ENCODE measurements around the gene STX18. TPM values are rescaled to one million over a fixed set of nuclear protein-coding genes. Genes with fewer than 3 reads are reported as not detected.

STX18 gene
- total RNA-seq, 4 donors from 2014 or later, result 16.1 to 41.9 (median 20.5) TPM

DNA sequence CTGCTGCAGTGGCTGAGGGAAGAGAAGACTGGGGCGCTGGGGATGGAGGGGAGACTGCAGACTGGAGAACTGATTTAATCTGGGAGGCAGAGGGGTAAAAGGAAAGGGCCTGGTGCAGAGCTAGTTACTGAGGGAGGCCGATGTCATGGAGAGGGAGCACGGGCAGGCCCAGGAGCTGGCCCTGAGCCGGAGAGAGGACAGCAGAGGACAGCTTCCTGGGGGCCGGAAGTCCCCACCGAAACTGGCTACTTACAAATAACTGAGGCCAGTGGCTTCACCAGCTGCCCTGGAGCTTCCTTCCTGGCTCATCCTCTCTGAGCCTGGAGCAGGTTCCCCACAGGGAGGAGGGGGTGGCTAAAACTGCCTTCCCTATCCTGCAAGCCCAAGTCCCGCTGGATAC lies 128.0 kb downstream of the STX18 start:
- DNase-seq (ENCODE audit: low spot score in 2 of 2), result no peak
- no peaks in the 10 kb centered on the region for H3K27me3 ChIP-seq
- no peak overlapping the region for H3K27ac ChIP-seq
- 89% methylated on average over 6 of the region's 7 CpGs for WGBS
- TF ChIP-seq POLR2AphosphoS5 (IDR thresholded peaks at IDR 0.05) (no peak), POLR2A (IDR thresholded peaks at IDR 0.05) (no peak), EP300 (IDR thresholded peaks at IDR 0.05) (no peak)
- TF ChIP-seq, protein P1, sequence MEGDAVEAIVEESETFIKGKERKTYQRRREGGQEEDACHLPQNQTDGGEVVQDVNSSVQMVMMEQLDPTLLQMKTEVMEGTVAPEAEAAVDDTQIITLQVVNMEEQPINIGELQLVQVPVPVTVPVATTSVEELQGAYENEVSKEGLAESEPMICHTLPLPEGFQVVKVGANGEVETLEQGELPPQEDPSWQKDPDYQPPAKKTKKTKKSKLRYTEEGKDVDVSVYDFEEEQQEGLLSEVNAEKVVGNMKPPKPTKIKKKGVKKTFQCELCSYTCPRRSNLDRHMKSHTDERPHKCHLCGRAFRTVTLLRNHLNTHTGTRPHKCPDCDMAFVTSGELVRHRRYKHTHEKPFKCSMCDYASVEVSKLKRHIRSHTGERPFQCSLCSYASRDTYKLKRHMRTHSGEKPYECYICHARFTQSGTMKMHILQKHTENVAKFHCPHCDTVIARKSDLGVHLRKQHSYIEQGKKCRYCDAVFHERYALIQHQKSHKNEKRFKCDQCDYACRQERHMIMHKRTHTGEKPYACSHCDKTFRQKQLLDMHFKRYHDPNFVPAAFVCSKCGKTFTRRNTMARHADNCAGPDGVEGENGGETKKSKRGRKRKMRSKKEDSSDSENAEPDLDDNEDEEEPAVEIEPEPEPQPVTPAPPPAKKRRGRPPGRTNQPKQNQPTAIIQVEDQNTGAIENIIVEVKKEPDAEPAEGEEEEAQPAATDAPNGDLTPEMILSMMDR (IDR thresholded peaks at IDR 0.05), result no peak
- no peaks in the 10 kb centered on the region for H3K4me1 ChIP-seq
- no peak overlapping the region for H3K4me3 ChIP-seq
- no peaks in the 10 kb centered on the region for H3K9me3 ChIP-seq
- peaks cover 41% of the 10 kb centered on the region for H3K36me3 ChIP-seq

DNA sequence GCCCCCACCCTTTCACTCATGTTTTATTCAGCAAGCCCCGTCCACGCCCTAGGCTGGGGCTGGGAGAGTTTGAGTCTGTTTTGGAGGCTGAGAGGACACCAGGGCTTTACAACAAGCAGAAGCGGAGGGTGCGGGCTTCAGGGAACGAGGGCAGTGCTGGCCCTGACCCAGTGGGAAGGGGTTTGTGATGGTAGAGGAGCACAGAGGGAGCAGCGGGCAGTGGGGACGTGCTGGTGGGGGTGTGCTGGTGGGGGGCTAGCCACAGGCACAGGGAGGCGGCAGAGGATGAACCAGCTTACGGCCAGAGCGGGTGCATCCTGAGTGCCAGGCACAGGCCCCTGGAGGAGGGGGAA lies 128.5 kb downstream of the STX18 start:
- Histone ChIP-seq H3K36me3 (peaks cover 37% of the 10 kb centered on the region), H3K4me3 (no peak overlapping the region), H3K9me3 (no peaks in the 10 kb centered on the region), H3K27me3 (no peaks in the 10 kb centered on the region), H3K27ac (no peak overlapping the region), H3K4me1 (peaks cover 4% of the 10 kb centered on the region)
- TF ChIP-seq EP300 (IDR thresholded peaks at IDR 0.05) (no peak), POLR2AphosphoS5 (IDR thresholded peaks at IDR 0.05) (no peak), POLR2A (IDR thresholded peaks at IDR 0.05) (no peak)
- TF ChIP-seq, protein P1 (IDR thresholded peaks at IDR 0.05), result no peak
- 89% methylated on average over 10 of the region's 10 CpGs for WGBS
- no peak for DNase-seq (ENCODE audit: low spot score in 2 of 2)

DNA sequence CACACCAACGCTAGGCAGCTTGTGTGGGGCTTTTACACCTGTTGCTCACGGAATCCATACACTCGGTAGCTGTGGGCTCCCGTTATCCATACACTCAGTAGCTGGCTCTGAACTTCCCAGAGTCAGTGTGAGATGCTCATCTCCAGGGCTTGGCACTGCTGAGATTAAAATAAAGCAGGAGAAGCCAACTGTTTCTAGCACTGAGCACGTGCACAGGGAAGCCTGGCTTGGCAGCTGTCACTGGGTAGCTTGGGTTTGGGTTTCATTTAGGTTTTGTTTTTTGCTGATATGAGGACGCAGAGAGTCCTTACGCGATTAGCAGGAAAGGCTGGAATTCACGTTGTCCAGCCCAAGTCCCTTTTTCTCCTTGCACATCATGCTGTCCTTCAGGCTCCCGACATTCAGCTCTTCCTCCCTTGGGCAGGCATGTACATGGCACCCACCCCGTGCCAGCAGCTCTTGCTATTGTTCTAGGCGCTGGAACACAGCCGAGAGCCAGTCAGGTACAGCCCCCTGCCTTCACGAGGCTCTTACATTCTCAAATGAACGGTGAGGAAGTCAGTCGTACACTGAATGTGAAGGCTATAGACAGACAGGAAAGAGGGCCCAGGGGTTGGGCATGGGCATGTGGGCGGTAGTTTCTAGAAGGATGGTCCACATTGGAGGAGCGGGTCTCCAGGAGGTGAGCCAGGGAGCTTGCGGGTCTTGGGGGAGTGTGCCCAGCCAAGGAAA lies 129.0 kb downstream of the STX18 start:
- H3K27ac ChIP-seq, result no peak overlapping the region
- no peak for DNase-seq (ENCODE audit: low spot score in 2 of 2)
- WGBS, result 83% methylated on average over 19 of the region's 19 CpGs
- H3K4me1 ChIP-seq, result peaks cover 9% of the 10 kb centered on the region
- TF ChIP-seq EP300 (IDR thresholded peaks at IDR 0.05) (no peak), POLR2AphosphoS5 (IDR thresholded peaks at IDR 0.05) (no peak), POLR2A (IDR thresholded peaks at IDR 0.05) (no peak)
- TF ChIP-seq, protein P1 (IDR thresholded peaks at IDR 0.05), result no peak
- no peak overlapping the region for H3K4me3 ChIP-seq
- H3K9me3 ChIP-seq, result no peaks in the 10 kb centered on the region
- peaks cover 31% of the 10 kb centered on the region for H3K36me3 ChIP-seq
- no peaks in the 10 kb centered on the region for H3K27me3 ChIP-seq

DNA sequence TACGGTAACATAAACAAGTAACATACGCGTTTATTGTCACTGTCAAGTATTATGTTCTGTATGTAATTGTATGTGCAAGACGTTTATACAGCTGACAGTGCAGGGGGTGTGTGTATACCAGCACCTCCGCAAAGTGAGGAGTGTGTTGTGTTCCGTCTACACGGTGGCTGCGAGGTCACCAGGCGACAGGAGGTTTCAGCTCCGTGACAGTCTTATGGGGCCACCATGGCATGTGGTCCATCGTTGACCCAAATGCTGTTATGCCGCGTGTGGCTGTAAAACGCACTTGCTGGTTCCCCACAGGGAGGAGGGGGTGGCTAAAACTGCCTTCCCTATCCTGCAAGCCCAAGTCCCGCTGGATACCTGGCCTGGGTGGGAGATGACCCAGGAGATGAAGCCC lies 129.9 kb downstream of the STX18 start:
- H3K4me1 ChIP-seq, result peaks cover 13% of the 10 kb centered on the region
- no peak overlapping the region for H3K27ac ChIP-seq
- H3K4me3 ChIP-seq, result no peak overlapping the region
- peaks cover 24% of the 10 kb centered on the region for H3K36me3 ChIP-seq
- TF ChIP-seq, protein P1 (IDR thresholded peaks at IDR 0.05), result no peak
- TF ChIP-seq POLR2AphosphoS5 (IDR thresholded peaks at IDR 0.05) (no peak), EP300 (IDR thresholded peaks at IDR 0.05) (no peak), POLR2A (IDR thresholded peaks at IDR 0.05) (no peak)
- H3K27me3 ChIP-seq, result no peaks in the 10 kb centered on the region
- DNase-seq (ENCODE audit: low spot score in 2 of 2), result no peak
- 89% methylated on average over 14 of the region's 15 CpGs for WGBS
- H3K9me3 ChIP-seq, result no peaks in the 10 kb centered on the region

DNA sequence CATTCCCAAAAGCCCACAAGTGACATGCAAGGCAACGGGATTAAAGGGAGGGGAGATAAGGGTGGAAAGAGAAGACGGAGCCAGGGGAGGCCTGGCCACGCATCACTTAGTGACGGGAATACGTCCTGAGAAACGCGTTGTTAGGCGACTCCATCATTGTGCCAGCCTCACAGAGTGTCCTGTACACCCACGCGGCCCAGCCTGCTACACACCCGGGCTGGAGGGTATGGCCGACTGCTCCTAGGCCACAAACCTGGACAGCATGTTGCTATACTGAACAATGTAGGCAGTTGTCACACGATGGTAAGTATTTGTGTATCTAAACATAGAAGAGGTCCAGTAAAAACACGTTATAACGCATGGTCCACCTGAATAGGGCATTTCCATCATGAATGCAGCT lies 131.6 kb downstream of the STX18 start:
- DNase-seq (ENCODE audit: low spot score in 2 of 2), result no peak
- Histone ChIP-seq H3K27ac (no peak overlapping the region), H3K4me1 (peaks cover 13% of the 10 kb centered on the region), H3K27me3 (peaks cover 8% of the 10 kb centered on the region), H3K36me3 (peaks cover 8% of the 10 kb centered on the region), H3K4me3 (no peak overlapping the region), H3K9me3 (no peaks in the 10 kb centered on the region)
- no peak for TF ChIP-seq EP300 (IDR thresholded peaks at IDR 0.05)
- TF ChIP-seq POLR2AphosphoS5 (IDR thresholded peaks at IDR 0.05), result no peak
- TF ChIP-seq, protein P1 (IDR thresholded peaks at IDR 0.05), result no peak
- TF ChIP-seq POLR2A (IDR thresholded peaks at IDR 0.05), result no peak
- 84% methylated on average over 15 of the region's 15 CpGs for WGBS

All from suprapubic skin (tissue), 4 donors.